Peyer's patch (tissue), 4 donors: ENCODE results near the gene SERBP1.

Experiments used
- POLR2A ChIP-seq, 2 donors: fragments of 450-650 bp; IDR thresholded peaks; one replicate each; pipeline ENCODE4 v1.5.1; 2017; ENCODE audit warnings: antibody characterized with exemption in 2 of 2, mild to moderate bottlenecking in 2 of 2, moderate library complexity in 2 of 2
- TF ChIP-seq, protein P1 (sequence below), 6 experiments: fragments of 450-650 bp in 4 of 6; fragments of 200-600 bp in 2 of 6; sonication (generic) in 1 of 6; IDR thresholded peaks; one replicate each; pipeline ENCODE4 v1.5.1; 2017 to 2019; ENCODE audit warnings: antibody characterized with exemption in 6 of 6, mild to moderate bottlenecking in 3 of 6, moderate library complexity in 1 of 6

DNA sequence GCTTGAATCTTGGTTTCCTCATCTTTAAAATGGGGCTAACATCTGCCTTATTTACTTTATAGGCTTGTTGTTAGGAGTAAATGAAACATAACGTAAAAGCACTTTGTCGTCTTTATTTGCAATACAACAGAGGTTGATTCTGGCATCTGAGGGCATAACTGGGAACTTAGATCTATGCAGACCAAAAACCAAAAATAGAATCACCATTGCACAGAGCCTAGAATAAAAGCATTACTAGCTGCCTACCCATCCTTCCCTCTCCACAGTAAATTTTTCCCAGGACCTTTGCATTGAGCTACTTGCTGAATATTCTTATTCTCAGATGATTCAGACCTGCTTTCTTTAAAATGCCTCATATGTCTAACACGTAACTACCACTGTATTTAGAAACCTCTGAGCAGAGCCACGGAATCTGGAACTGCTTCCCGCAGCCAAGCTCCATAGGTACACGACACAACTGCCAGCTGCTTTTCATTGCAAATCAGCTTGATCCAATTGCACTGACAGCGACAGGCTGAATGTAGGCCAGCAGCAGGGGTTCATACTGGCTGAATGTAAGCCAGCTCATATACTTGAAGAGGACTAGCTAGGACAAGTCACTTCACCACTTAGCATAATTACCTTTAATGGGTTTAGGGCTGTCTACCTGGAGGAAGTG lies 33.2 kb upstream of the SERBP1 start:
- TF ChIP-seq POLR2A (IDR thresholded peaks at IDR 0.05) = no peak
- TF ChIP-seq, protein P1, sequence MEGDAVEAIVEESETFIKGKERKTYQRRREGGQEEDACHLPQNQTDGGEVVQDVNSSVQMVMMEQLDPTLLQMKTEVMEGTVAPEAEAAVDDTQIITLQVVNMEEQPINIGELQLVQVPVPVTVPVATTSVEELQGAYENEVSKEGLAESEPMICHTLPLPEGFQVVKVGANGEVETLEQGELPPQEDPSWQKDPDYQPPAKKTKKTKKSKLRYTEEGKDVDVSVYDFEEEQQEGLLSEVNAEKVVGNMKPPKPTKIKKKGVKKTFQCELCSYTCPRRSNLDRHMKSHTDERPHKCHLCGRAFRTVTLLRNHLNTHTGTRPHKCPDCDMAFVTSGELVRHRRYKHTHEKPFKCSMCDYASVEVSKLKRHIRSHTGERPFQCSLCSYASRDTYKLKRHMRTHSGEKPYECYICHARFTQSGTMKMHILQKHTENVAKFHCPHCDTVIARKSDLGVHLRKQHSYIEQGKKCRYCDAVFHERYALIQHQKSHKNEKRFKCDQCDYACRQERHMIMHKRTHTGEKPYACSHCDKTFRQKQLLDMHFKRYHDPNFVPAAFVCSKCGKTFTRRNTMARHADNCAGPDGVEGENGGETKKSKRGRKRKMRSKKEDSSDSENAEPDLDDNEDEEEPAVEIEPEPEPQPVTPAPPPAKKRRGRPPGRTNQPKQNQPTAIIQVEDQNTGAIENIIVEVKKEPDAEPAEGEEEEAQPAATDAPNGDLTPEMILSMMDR (IDR thresholded peaks at IDR 0.05) = no peak
